HCT116 (cell line): Measurements from ENCODE around the gene ST7. TPM values are rescaled to one million over a fixed set of nuclear protein-coding genes. Genes with fewer than 3 reads are reported as not detected.

Experiments
- ATAC-seq: fragments of 200-7000 bp; cut with Tn5 transposase; 2 replicates; pipeline ENCODE4 v1.9.1; 2020; ENCODE audit warnings: mild to moderate bottlenecking, moderate library complexity
- BruUV-seq: library from RNA; stranded (reverse); fragments of 400-500 nt; replicated peaks from 2 replicates; lab custom pipeline; 2021; lab: Mats Ljungman, UMichigan
- CTCF ChIA-PET: fragments of 300-600 bp; sonication (Branson Sonifier 250); formaldehyde crosslinking; loops from one replicate; lab custom pipeline; 2021; ENCODE audit warnings: antibody characterized with exemption; lab: Charles Lee
- POLR2A ChIA-PET: fragments of 300-600, 350-600 bp; sonication (Branson Sonifier 250); formaldehyde crosslinking; loops from one replicate; lab custom pipeline; 2021; ENCODE audit warnings: antibody characterized with exemption; lab: Charles Lee
- RAD21 ChIA-PET, 2 experiments: fragments of 300-600 bp; sonication (Branson Sonifier 250); formaldehyde crosslinking; loops; one replicate each; lab custom pipeline; 2023; ENCODE audit warnings: low total read pairs in 2 of 2; ENCODE audit not compliant: uncharacterized antibody in 2 of 2, unreplicated experiment in 2 of 2, low non-redundant PET in 1 of 2; lab: Charles Lee
- DNase-seq: peaks from one replicate; pipeline ENCODE4 v3.0.0-alpha.2; 2010; ENCODE audit warnings: low read depth, low spot score
- H2AFZ ChIP-seq: fragments of 200-600 bp; shearing (Covaris generic), sonication (generic); 2 replicates; pipeline ENCODE4 v1.6.1; 2017; ENCODE audit warnings: low read depth, mixed run types, mixed read lengths, antibody characterized with exemption, low read length; ENCODE audit not compliant: poor library complexity, severe bottlenecking
- H3K27ac ChIP-seq: 2 replicates; pipeline ENCODE4 v1.5.1; 2012; ENCODE audit warnings: low read depth, low read length
- H3K27me3 ChIP-seq: fragments of 200-600 bp; sonication (generic); 2 replicates; pipeline ENCODE4 v1.6.1; 2016; ENCODE audit warnings: mixed run types, low read length, mixed read lengths; ENCODE audit not compliant: insufficient read depth
- H3K36me3 ChIP-seq, 2 experiments: fragments of 200-500 bp in 1 of 2; fragments of 200-600 bp in 1 of 2; sonication (Bioruptor generic) in 1 of 2; sonication (generic) in 1 of 2; 2 replicates each; pipeline versions ENCODE4 v1.5.1 to v1.6.1; 2014 to 2016; ENCODE audit warnings: low read length in 2 of 2, inconsistent platforms in 1 of 2, mixed read lengths in 1 of 2, mixed run types in 1 of 2; ENCODE audit not compliant: insufficient read depth in 2 of 2, control insufficient read depth in 1 of 2
- H3K4me1 ChIP-seq, 2 experiments: fragments of 200-600 bp in 1 of 2; sonication (generic) in 1 of 2; 2 replicates each; pipeline versions ENCODE4 v1.5.1 to v1.6.1; 2012 to 2017; ENCODE audit warnings: low read length in 2 of 2, inconsistent platforms in 1 of 2, mild to moderate bottlenecking in 1 of 2, mixed read lengths in 1 of 2, mixed run types in 1 of 2, moderate library complexity in 1 of 2; ENCODE audit not compliant: insufficient read depth in 2 of 2, control insufficient read depth in 1 of 2
- H3K4me2 ChIP-seq: fragments of 200-600 bp; sonication (generic); 2 replicates; pipeline ENCODE4 v1.6.1; 2017; ENCODE audit warnings: mixed run types, low read length, mixed read lengths
- H3K4me3 ChIP-seq, 2 experiments: fragments of 200-600 bp in 1 of 2; sonication (generic) in 1 of 2; replicated peaks in 1 of 2; 2 replicates each; pipeline ENCODE4 v1.5.1; 2011 to 2016; ENCODE audit warnings: low read length in 2 of 2, control low read depth in 1 of 2, low read depth in 1 of 2, mild to moderate bottlenecking in 1 of 2, mixed read lengths in 1 of 2, mixed run types in 1 of 2
- H3K79me2 ChIP-seq: fragments of 200-600 bp; sonication (generic); 2 replicates; pipeline ENCODE4 v1.6.1; 2017; ENCODE audit warnings: mild to moderate bottlenecking, mixed run types, low read length, moderate library complexity, mixed read lengths; ENCODE audit not compliant: insufficient read depth
- H3K9ac ChIP-seq: fragments of 200-600 bp; sonication (generic); 2 replicates; pipeline ENCODE4 v1.6.1; 2016; ENCODE audit warnings: low read length, mixed read lengths
- H3K9me2 ChIP-seq: fragments of 200-600 bp; sonication (generic), shearing (Covaris generic); 2 replicates; pipeline ENCODE4 v1.6.1; 2017; ENCODE audit warnings: mixed run types, mild to moderate bottlenecking, moderate library complexity; ENCODE audit not compliant: insufficient read depth
- H3K9me3 ChIP-seq, 2 experiments: fragments of 200-500 bp in 1 of 2; fragments of 200-600 bp in 1 of 2; sonication (Bioruptor generic) in 1 of 2; sonication (generic) in 1 of 2; 2 replicates each; pipeline ENCODE4 v1.6.1; 2014 to 2017; ENCODE audit warnings: low read length in 2 of 2, mixed read lengths in 2 of 2, inconsistent platforms in 1 of 2, low read depth in 1 of 2, mild to moderate bottlenecking in 1 of 2, mixed run types in 1 of 2, moderate library complexity in 1 of 2; ENCODE audit not compliant: control insufficient read depth in 1 of 2, insufficient read depth in 1 of 2
- H4K20me1 ChIP-seq: fragments of 200-600 bp; sonication (generic), shearing (Covaris generic); 2 replicates; pipeline ENCODE4 v1.6.1; 2017; ENCODE audit warnings: mixed run types, mild to moderate bottlenecking, moderate library complexity; ENCODE audit not compliant: insufficient read depth
- ATF3 ChIP-seq: IDR thresholded peaks from 2 replicates; pipeline ENCODE4 v1.6.1; 2012
- ELF1 ChIP-seq: IDR thresholded peaks from 2 replicates; pipeline ENCODE4 v1.6.1; 2012; ENCODE audit warnings: low read depth, borderline replicate concordance
- POLR2A ChIP-seq: IDR thresholded peaks from 2 replicates; pipeline ENCODE4 v1.7.0; 2011; ENCODE audit warnings: borderline replicate concordance; ENCODE audit not compliant: insufficient read depth, insufficient read length; ENCODE audit errors: extremely low read depth
- SIN3A ChIP-seq: IDR thresholded peaks from 2 replicates; pipeline ENCODE4 v1.6.1; 2012; ENCODE audit warnings: low read depth
- ZBTB33 ChIP-seq: IDR thresholded peaks from 2 replicates; pipeline ENCODE4 v1.6.1; 2011; ENCODE audit warnings: mild to moderate bottlenecking, low read length, moderate library complexity; ENCODE audit not compliant: insufficient replicate concordance; ENCODE audit errors: extremely low read depth
- intact Hi-C: fragments of 100-400 bp; cut with micrococcal nuclease; formaldehyde crosslinking; loops from 2 replicates; pipeline ENCODE4 v1.10.0; 2022
- total RNA-seq: library from RNA; stranded (reverse); gene quantifications from one replicate; pipeline ENCODE4 v1.2.1, GENCODE V29; 2021; ENCODE audit not compliant: unreplicated experiment
- TF ChIP-seq, protein P1 (sequence below), 3 experiments: fragments of 200-600 bp in 1 of 3; sonication (generic) in 1 of 3; IDR thresholded peaks in 2 of 3; conservative IDR thresholded peaks in 1 of 3; 2 replicates each; pipeline ENCODE4 v1.5.1; 2012 to 2017; ENCODE audit warnings: low read depth in 2 of 3, low read length in 2 of 3, antibody characterized with exemption in 1 of 3, borderline replicate concordance in 1 of 3, control low read depth in 1 of 3, mild to moderate bottlenecking in 1 of 3, mixed read lengths in 1 of 3, mixed run types in 1 of 3, moderate library complexity in 1 of 3; ENCODE audit not compliant: insufficient read depth in 1 of 3

ST7 gene
- total RNA-seq, 1 experiment from 2014 or later: 12.6 TPM

DNA sequence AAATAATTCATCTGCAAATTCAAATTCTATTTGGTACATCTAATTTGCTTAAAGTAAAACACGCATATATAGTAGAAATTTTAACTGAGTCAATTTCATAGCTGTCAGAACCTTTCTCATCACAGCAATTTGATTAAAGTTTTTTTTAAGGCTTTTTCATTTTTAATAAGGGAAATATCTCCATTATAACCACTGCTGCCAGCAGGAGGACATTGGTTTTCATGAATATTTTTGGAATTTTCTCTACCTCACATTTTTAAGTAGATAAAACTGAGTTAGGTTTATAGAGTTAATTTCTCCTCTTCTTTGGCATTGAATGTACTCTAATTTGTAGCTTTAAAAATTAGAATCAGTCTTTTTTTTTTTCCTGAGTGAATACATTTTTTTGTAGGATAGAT lies 82.2 kb downstream of the ST7 start:
- H3K9ac ChIP-seq: no peak overlapping the region
- no peak for ATAC-seq
- H3K9me3 ChIP-seq: no peaks in the 10 kb centered on the region
- H3K4me3 ChIP-seq: no peak overlapping the region
- H3K79me2 ChIP-seq: no peaks in the 10 kb centered on the region
- ChIA-PET CTCF (no interaction called here), POLR2A (no interaction called here), RAD21 (no interaction called here)
- no peak for TF ChIP-seq ATF3
- TF ChIP-seq, protein P1, sequence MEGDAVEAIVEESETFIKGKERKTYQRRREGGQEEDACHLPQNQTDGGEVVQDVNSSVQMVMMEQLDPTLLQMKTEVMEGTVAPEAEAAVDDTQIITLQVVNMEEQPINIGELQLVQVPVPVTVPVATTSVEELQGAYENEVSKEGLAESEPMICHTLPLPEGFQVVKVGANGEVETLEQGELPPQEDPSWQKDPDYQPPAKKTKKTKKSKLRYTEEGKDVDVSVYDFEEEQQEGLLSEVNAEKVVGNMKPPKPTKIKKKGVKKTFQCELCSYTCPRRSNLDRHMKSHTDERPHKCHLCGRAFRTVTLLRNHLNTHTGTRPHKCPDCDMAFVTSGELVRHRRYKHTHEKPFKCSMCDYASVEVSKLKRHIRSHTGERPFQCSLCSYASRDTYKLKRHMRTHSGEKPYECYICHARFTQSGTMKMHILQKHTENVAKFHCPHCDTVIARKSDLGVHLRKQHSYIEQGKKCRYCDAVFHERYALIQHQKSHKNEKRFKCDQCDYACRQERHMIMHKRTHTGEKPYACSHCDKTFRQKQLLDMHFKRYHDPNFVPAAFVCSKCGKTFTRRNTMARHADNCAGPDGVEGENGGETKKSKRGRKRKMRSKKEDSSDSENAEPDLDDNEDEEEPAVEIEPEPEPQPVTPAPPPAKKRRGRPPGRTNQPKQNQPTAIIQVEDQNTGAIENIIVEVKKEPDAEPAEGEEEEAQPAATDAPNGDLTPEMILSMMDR (IDR thresholded peaks at IDR 0.05 in 2 of 3, conservative IDR thresholded peaks at IDR 0.05 in 1 of 3; ENCODE audit: borderline replicate concordance in 1 of 3, insufficient read depth in 1 of 3, low read depth in 2 of 3, low read length in 2 of 3): peak in 1 of 3 experiments; percentile 12; a peak in 1 of 6 replicates
- TF ChIP-seq SIN3A: no peak
- no TSS peak for BruUV-seq
- H3K9me2 ChIP-seq: no peaks in the 10 kb centered on the region
- no peak overlapping the region for H3K27ac ChIP-seq
- H3K4me2 ChIP-seq: no peak overlapping the region
- no peak for DNase-seq
- H3K4me1 ChIP-seq: no peaks in the 10 kb centered on the region
- H2AFZ ChIP-seq: no peak overlapping the region
- H4K20me1 ChIP-seq: no peaks in the 10 kb centered on the region; the same call in 1 of the 2 replicates
- no peaks in the 10 kb centered on the region for H3K36me3 ChIP-seq
- no peaks in the 10 kb centered on the region for H3K27me3 ChIP-seq
- intact Hi-C loops: no loop called here

DNA sequence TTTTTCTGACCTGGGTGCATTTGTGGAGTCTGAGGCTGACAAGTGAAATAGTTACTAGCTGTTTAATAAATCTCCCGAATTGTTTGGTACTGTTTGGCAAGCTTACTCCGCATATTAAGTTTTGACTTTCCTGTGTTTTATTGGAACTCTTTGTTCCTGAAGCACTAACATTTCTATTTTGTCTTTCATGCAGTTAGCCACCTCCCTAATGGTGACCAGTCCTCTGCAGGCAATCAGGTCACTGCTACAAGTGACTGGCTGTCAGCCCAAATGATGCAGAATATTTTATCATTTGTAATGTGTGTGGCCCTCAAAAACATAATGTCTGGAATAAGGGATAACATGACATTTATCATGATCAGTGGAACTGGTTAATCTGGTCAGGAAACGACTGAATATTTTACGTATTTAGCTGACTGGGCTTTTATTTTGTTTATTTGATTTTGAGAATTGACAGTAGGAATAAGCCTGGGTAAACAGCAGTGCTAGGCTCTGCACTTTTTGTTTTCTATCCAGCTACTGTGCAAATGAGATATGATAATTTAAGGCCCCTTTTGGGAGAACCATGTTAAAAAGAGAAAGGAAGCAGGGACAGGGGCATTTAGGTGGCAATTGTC lies 82.9 kb downstream of the ST7 start:
- no peak for ATAC-seq
- no peak overlapping the region for H3K9ac ChIP-seq
- intact Hi-C loops: no loop called here
- TF ChIP-seq POLR2A (no peak), ZBTB33 (no peak), ELF1 (no peak)
- H3K4me2 ChIP-seq: no peak overlapping the region
- no peak for DNase-seq
- BruUV-seq: no TSS peak
- no peak overlapping the region for H2AFZ ChIP-seq
- no peaks in the 10 kb centered on the region for H3K9me3 ChIP-seq
- H3K4me3 ChIP-seq: no peak overlapping the region
- H3K9me2 ChIP-seq: no peaks in the 10 kb centered on the region
- ChIA-PET RAD21 (no interaction called here), CTCF (no interaction called here), POLR2A (no interaction called here)
- H3K27me3 ChIP-seq: no peaks in the 10 kb centered on the region
- H3K36me3 ChIP-seq: no peaks in the 10 kb centered on the region
- H4K20me1 ChIP-seq: no peaks in the 10 kb centered on the region; the same call in 1 of the 2 replicates
- no peak overlapping the region for H3K27ac ChIP-seq
- no peaks in the 10 kb centered on the region for H3K4me1 ChIP-seq
- H3K79me2 ChIP-seq: no peaks in the 10 kb centered on the region
